Measurements from ENCODE around the gene ELOVL1. TPM values are rescaled to one million over a fixed set of nuclear protein-coding genes. Genes with fewer than 3 reads are reported as not detected.

The ELOVL1 gene
- total and polyA plus RNA-seq, 10 of the 15 experiments (the other 5 are each of a cell fraction or from before 2014, with no cell fraction given) = 58.5 to 139 (median 89.8) TPM

DNA sequence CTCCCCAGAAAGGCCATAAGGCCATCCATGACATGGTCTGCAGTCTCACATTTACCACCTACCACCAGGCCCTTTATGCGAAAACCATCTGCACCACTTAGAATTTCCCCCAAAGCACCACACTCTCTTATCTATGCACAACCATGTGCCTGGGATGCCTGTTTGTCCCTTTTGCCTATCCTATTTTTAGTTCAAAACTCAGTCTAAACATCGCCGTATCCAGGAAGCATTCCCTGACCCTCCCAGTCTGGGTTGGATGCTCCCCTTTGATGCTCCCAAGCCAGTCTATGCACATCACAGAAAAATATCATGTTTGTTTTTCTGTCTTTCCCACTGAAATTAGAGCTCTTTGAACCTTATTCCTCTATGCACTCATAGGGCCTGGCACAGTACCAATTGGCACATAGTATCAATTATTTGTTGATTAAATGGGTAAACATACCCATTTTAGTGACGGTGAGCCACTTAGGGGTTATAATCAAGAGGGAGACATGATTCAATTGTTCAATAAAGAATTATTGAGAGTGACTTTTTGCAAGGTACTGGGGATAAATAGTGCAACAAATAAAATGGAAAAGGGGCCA lies 23.5 kb downstream of the ELOVL1 start:
- Histone ChIP-seq H3K9me3 (replicated peaks; ENCODE audit: control insufficient read depth, insufficient read depth, low read length) (no peaks in the 10 kb centered on the region), H3K79me2 (ENCODE audit: control insufficient read depth, insufficient read depth, low read length) (no peaks in the 10 kb centered on the region), H3K9ac (ENCODE audit: control insufficient read depth, insufficient read depth, low read length) (no peak overlapping the region), H3K36me3 (ENCODE audit: control insufficient read depth in 2 of 2, insufficient read depth in 2 of 2, low read length in 1 of 2) (no peaks in the 10 kb centered on the region), H3K27ac (ENCODE audit: control insufficient read depth, insufficient read depth) (no peak overlapping the region), H3K4me2 (ENCODE audit: control insufficient read depth, insufficient read depth) (no peak overlapping the region), H3K4me3 (no peak overlapping the region), H3K4me1 (ENCODE audit: control insufficient read depth, insufficient read depth, low read length) (no peaks in the 10 kb centered on the region), H3K27me3 (replicated peaks in 1 of 2; ENCODE audit: control insufficient read depth in 2 of 2, insufficient read depth in 2 of 2, low read length in 1 of 2) (no peaks in the 10 kb centered on the region), H4K20me1 (ENCODE audit: control insufficient read depth, insufficient read depth) (no peaks in the 10 kb centered on the region), H2AFZ (ENCODE audit: control insufficient read depth, low read depth, low read length) (no peak overlapping the region)
- intact Hi-C loops (cut with micrococcal nuclease; ENCODE audit: unreplicated experiment) = no loop called here
- in situ Hi-C loops (cut with MboI) = no loop called here
- WGBS (ENCODE audit: insufficient coverage, insufficient replicate concordance, low lambda C conversion rate, missing lambda C conversion rate) = 68% methylated on average over 4 of the region's 4 CpGs
- FAIRE-seq (no peak), ATAC-seq (no peak), DNase-seq (ENCODE audit: low read depth, low spot score) (no peak)
- no peak for TF ChIP-seq NRF1 (conservative IDR thresholded peaks at IDR 0.05; ENCODE audit: low read depth, low read length)
- no peak for TF ChIP-seq MTA3 (IDR thresholded peaks at IDR 0.05; ENCODE audit: borderline replicate concordance, low read length)
- TF ChIP-seq, protein P1, sequence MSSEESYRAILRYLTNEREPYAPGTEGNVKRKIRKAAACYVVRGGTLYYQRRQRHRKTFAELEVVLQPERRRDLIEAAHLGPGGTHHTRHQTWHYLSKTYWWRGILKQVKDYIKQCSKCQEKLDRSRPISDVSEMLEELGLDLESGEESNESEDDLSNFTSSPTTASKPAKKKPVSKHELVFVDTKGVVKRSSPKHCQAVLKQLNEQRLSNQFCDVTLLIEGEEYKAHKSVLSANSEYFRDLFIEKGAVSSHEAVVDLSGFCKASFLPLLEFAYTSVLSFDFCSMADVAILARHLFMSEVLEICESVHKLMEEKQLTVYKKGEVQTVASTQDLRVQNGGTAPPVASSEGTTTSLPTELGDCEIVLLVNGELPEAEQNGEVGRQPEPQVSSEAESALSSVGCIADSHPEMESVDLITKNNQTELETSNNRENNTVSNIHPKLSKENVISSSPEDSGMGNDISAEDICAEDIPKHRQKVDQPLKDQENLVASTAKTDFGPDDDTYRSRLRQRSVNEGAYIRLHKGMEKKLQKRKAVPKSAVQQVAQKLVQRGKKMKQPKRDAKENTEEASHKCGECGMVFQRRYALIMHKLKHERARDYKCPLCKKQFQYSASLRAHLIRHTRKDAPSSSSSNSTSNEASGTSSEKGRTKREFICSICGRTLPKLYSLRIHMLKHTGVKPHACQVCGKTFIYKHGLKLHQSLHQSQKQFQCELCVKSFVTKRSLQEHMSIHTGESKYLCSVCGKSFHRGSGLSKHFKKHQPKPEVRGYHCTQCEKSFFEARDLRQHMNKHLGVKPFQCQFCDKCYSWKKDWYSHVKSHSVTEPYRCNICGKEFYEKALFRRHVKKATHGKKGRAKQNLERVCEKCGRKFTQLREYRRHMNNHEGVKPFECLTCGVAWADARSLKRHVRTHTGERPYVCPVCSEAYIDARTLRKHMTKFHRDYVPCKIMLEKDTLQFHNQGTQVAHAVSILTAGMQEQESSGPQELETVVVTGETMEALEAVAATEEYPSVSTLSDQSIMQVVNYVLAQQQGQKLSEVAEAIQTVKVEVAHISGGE (CRISPR knock-in tag; IDR thresholded peaks at IDR 0.05) = no peak
- no TSS peak for BruUV-seq (replicated peaks)
- ChIA-PET CTCF (interaction anchor here (1.0 to 1.1 kb wide), 2 partner anchors 9 to 105 kb away, joined by 3 read pairs; no protein-coding TSS in a partner anchor), SMC1A (ENCODE audit: uncharacterized antibody, unreplicated experiment) (interaction anchor here (1.5 kb wide), 1 partner anchor 101 kb away, joined by 3 read pairs; no protein-coding TSS in a partner anchor), POLR2A (no interaction called here), RAD21 (ENCODE audit: unreplicated experiment) (no interaction called here)
